ENCODE measurements around the gene CALR.
A peak's percentile ranks its signal among the peaks of the same experiment; 100 is the strongest.
"Not testable (repeated sequence)": the region's sequence is repeated elsewhere in the genome, so short reads cannot be mapped to it uniquely, and the experiment has no call there.

CALR gene

DNA sequence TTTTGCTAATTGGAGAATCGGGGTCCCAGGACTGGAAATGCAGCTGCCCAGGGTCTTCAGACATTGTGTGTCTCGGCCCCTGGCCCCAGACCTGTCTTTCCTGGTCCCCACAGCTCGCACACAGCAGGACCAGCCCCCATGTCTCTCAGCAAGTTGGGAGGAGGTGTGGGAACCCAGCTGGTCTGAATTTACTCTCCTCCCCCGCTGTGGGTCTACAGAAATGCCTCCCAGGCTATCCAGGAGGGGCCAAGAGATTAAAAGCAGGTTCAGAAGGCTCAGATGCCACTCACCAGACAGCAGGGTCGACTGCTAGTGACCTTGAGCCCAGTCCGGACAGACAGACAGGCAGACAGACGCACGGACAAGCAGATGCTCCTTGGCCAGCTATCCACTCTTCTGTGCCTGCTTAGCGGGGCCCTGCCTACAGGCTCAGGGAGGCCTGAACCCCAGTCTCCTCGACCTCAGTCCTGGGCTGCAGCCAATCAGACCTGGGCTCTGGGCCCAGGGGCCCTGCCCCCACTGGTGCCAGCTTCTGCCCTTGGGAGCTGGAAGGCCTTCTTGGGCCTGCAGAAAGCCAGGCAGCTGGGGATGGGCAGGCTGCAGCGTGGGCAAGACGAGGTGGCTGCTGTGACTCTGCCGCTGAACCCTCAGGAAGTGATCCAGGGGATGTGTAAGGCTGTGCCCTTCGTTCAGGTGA lies 31.0 kb downstream of the CALR start, which contains the start of gene DAND5:
Gene DAND5 (plus strand): TSS at position 285 of the 697 bp plus-strand sequence. CDS start 85 bp downstream, at position 370.
- in situ Hi-C loops (cut with HindIII; ENCODE audit: low pct_ligation_motif_present, low pct_unique_long_range_greater_than_20kb, low sequenced_read_pairs): no loop called here

DNA sequence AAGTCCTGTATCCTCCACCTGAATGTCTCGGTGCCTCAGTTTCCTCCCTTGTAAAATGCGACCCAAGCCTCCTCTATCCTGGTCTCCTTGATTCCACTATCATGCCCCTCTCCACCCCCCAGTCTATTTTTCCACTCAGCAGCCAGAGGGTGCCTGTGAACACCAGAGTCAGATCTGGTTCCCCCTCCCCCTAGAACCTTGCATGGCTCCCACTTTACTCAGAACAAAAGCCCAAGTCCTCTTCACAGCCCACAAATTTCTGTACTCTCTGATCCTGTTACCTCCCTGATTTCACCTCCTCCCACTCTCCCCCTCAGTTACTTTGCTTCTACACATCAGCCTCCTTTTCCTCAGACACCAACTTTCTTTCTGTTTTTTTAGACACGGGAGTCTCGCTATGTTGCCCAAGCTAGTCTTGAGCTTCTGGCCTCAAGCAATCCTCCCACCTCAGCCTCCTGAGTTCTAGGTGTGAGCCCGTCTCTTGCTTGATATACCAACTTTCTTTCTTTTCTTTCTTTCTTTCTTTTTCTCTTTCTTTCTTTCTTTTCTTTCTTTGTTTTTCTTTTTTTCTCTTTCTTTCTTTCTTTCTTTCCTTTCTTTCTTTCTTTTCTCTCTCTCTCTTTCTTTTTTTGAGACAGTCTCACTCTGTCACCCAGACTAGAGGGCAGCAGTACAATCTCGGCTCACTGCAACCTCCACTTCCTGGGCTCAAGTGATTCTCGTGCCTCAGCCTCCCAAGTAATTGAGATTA lies 31.8 kb downstream of the CALR start:
- in situ Hi-C loops (cut with HindIII; ENCODE audit: low pct_ligation_motif_present, low pct_unique_long_range_greater_than_20kb, low sequenced_read_pairs): no loop called here
- DNase-seq: no peak

More for the DNA sequence above, 31.0 kb downstream of the CALR start, which contains the start of gene DAND5:
- DNase-seq: no peak

DNA sequence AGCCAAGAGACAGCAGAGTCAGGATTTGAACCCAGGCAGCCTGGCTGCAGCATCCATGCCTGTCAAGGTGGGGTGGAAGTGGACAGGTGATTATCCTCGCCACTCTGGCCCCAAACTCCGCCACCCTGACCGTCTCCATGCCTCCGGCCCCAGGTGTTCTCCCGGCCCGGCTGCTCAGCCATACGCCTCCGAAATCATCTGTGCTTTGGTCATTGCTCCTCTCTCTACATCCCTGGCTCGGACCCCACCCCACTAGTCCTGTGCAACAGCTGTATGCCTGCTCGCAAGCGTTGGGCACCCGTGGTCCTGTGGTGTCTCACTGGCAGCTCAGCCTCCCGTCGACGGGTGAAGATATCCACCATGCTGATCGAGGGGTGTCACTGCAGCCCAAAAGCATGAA lies 34.8 kb downstream of the CALR start:
- in situ Hi-C loops (cut with HindIII; ENCODE audit: low pct_ligation_motif_present, low pct_unique_long_range_greater_than_20kb, low sequenced_read_pairs): no loop called here
- DNase-seq: no peak

DNA sequence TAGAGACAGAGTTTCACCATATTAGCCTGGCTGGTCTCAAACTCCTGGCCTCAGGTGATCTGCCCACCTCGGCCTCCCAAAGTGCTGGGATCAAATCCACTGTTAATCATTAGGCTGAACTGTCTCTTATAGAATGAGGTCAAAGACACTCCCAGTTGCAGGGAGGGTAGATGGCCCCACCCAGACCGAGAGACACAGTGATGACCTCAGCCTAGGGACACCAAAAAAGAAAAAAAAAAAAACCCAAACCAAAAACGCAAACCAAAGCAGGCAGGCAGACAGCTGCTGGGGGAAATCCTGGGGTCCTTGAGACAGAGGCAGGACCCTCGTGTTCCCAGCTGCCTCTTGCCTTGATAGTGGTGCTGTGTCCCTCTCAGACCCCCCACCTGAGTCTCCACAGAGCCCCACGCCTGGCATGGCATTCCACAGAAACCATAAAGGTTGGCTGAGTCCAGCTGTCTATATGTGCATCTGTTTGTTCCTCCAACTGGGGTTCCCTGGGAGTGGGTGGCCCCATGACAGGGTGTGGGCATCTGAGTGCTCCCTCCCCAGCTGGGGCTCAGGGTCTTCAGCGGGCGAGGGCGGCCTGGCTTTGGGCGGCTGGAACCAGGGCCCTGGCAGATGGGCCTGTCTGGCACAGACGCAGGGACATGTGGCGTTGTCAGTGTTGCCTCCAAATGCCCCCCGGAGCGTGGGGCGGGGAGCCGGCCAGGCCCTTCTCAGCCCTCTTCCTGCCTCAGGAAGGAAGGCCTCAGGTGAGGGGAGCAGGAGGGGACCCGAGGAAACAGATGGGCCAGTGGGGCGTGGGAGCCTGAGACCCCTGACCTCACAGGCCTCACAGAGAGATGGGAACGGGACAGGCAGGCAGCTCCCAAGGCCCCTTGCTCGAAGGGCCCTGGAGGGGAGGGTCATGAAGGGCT lies 36.2 kb downstream of the CALR start:
- in situ Hi-C loops (cut with HindIII; ENCODE audit: low pct_ligation_motif_present, low pct_unique_long_range_greater_than_20kb, low sequenced_read_pairs): no loop called here
- DNase-seq: no peak

DNA sequence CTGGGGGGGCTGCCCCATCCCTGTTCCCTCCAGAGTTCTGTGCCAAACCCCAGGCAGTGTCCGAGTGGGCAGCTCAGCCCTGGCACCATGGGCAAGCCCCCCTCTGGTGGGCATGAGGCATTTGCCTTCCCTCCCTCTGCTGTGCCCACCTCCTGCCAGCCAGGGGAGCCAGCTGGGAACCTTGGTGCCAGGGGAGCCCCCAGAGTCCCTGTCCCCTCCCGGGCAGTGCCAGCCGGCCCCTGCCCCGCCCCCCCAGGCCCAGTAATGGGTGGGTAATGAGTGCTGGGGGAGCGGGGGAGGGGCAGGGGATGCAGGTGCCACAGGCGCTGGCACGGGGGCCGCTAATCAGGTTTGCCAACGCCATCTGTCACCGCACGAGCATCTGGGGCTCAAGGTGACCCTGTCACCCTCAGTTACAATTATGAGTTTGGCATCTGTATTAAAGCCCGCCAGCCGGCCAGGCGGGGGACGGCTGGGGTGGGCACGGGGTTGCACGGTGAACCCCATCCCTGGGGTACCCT lies 36.9 kb downstream of the CALR start:
- in situ Hi-C loops (cut with HindIII; ENCODE audit: low pct_ligation_motif_present, low pct_unique_long_range_greater_than_20kb, low sequenced_read_pairs): no loop called here

DNA sequence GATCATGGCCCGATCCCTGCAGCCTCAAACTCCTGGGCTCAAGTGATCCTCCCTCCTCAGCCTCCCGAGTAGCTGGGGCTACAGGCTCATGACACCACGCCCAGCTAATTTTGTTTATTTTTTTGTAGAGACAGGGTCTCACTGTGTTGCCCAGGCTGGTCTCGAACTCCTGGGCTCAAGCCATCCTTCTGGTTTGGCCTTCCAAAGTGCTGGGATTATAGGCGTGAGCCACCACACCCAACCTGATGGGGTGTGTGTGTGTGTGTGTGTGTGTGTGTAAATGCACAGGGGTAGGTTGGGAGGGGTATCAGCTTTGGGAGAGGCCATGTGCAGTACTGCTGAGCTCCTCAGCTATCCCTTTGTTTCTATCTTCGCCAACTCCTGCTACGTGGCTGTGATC lies 37.7 kb downstream of the CALR start:
- DNase-seq; in situ Hi-C loops (cut with HindIII; ENCODE audit: low pct_ligation_motif_present, low pct_unique_long_range_greater_than_20kb, low sequenced_read_pairs): not testable (repeated sequence)

More for the DNA sequence above, 36.9 kb downstream of the CALR start:
- DNase-seq: no peak

DNA sequence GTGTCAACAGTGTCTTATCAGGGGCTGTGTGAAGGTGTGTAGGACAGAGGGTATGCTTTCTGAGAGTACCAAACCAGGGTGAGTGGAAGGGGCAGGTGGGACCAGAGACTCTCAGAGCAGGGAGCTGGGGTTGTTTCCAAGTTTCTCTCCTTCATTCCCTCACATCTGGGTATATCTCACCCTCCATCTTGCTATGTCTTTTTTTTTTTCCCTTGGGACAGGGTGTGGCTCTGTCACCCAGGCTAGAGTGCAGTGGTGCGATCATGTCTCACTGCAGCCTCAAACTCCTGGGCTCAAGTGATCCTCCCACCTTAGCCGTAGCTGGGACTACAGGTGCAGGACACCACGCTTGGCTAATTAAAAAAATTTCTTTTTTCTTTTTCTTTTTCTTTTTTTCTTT lies 41.6 kb downstream of the CALR start:
- DNase-seq: no peak
- in situ Hi-C loops (cut with HindIII; ENCODE audit: low pct_ligation_motif_present, low pct_unique_long_range_greater_than_20kb, low sequenced_read_pairs): no loop called here

DNA sequence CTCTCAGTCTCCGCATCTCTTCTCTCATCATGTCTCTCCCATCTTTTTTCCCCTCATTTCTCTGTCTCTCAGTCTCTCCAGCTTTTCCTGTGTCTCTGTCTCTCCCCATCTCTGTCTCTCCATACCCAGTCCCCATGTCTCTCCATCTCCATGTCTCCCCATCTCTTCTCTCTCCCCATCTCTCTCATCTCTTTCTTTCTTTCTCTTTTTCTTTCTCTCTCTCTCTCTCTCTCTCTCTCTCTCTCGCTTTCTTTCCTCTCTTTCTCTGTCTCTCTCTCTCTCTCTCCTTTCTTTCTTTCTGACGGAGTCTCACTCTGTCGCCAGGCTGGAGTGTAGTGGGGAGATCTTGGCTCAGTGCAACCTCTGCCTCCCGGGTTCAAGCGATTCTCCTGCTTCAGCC lies 44.2 kb downstream of the CALR start:
- DNase-seq: no peak
- in situ Hi-C loops (cut with HindIII; ENCODE audit: low pct_ligation_motif_present, low pct_unique_long_range_greater_than_20kb, low sequenced_read_pairs): no loop called here

DNA sequence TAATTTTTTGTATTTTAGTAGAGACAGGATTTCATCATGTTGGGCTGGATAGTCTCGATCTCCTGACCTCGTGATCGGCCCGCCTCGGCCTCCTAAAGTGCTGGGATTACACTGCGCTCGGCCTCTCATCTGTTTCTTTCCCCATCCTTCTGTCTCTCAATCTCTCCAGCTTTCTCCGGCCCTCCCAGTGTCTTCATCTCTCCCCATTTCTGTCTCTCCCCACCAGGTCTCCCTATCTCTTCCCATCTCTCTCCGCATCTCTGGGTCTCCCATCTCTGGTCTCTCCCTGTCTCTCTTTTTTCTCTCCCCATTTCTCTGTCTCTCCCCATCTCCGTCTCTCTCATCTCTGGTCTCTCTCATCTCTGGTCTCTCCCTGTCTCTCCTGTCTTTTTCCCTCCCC lies 44.7 kb downstream of the CALR start:
- in situ Hi-C loops (cut with HindIII; ENCODE audit: low pct_ligation_motif_present, low pct_unique_long_range_greater_than_20kb, low sequenced_read_pairs): no loop called here
- no peak for DNase-seq

DNA sequence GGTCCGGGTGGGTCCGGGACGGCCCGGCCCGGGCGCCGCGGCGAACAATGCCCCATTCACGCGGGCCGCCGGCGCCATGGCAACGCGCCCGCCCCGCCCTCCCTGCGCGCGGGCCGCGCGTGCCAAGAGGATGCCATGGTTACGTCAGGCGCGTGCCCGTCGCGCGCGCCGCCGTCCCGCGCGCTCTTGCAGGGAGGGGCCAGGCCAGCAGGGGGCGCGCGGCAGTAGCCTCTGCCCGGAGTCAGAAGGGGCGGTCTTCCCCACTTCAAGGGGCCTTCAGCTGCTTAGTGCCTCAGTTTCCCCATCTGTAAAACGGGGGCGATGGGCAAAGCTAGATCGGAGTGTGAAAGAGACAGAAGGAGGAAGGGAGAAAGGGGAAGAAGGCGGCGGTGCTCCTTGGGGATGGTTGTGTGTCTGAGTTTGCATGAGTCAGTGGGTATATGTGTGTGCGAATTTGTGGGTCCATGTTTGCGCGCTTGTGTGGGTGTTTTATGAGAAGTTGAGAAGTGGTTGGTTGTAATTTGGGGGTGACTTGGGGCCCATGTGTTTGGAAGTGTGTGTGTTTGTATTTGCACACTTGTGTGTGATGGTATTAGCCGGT lies 45.2 kb downstream of the CALR start:
- peak; percentile 74 for DNase-seq
- in situ Hi-C loops (cut with HindIII; ENCODE audit: low pct_ligation_motif_present, low pct_unique_long_range_greater_than_20kb, low sequenced_read_pairs): no loop called here

DNA sequence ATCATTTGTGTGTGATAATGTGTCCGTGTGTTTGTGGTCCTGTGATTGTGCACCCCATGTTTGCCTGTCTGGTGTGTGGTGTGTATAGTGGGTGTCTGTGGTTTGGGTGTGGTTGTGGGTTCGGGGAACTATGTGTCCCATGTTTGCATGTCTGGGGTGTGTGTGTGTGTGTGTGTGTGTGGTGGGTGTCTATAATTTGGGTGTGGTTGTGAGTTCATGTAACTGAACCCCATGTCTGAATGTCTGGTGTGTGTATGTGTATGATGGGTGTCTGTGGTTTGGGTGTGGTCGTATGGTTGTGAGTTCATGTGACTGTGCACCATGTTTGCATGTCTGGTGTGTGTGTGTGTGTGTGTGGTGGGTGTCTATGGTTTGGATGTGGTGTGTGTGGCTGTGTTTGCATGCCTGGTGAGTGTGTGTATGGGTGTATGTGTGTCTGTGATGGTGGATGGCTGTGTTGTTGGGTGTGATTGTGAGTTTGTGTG lies 45.8 kb downstream of the CALR start:
- in situ Hi-C loops (cut with HindIII; ENCODE audit: low pct_ligation_motif_present, low pct_unique_long_range_greater_than_20kb, low sequenced_read_pairs): no loop called here
- no peak for DNase-seq

DNA sequence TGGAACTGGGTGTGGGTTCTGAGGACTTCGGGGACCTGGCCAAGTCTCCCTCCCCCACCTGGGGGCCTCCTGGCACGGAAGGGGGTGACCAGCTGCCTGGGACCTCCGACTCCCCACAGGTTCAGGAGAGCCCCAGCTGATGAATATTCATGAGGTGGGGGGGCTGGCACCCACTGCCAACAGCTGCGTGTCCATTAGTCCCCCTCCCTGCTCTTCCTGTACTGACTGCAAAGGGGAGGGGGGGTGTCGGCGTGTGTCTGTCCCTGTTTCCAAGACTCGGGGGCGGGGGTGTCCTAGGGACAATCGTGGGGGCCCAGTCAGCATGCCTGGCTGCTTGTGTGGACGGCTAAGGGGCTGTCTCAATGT lies 46.3 kb downstream of the CALR start:
- no peak for DNase-seq
- in situ Hi-C loops (cut with HindIII; ENCODE audit: low pct_ligation_motif_present, low pct_unique_long_range_greater_than_20kb, low sequenced_read_pairs): no loop called here

DNA sequence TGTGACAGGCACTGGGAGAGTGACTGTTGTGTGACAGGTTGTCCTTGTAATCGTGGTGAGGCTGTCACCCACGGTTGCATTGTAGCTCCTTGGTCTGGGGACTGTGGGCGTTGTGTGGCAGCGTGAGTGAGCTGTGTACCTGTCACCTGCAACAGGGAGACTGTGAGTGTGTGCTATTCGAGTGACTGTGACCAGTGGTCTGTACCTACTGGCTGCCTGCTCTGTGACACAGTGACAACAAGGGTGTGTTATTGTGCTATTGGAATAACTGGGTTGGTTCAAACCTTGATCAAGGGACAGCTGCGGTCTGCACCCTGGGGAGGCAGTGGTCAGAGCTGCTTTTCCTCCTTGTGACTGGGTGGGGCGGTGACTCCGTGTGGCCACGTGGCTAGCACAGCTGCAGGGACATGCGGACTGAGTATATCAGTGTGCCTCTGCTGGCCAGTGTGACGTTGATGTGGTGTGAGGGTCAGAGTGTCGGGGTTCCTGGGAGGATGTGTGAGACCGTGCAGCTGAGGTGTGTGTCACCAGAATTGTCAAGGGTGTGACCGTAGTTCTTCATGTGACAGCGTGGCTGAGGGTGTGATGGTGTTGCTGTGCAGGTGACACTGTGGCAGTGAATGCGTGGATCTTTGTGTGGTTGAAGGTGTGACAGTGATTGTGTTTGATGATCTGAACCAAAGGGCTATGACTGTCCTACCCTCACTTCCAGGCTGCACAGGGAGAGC lies 46.8 kb downstream of the CALR start:
- in situ Hi-C loops (cut with HindIII; ENCODE audit: low pct_ligation_motif_present, low pct_unique_long_range_greater_than_20kb, low sequenced_read_pairs): no loop called here
- DNase-seq: no peak

DNA sequence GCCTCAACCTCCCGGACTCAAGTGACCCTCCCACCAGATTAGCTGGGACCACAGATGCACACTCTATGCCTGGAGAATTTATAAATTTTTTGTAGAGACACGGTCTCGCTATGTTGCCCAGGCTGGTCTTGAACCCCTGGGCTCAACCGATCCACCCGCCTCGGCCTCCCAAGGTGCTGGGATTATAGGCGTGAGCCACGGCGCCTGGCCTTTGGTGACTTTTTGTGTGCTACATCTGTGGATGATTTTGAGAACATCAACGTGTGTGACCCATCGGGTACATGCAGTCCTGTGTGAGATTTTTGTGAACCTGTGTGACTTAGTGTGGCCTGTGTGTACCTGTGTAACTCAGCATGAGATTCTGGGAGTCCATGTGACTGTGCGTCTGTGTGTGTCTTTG lies 48.3 kb downstream of the CALR start:
- in situ Hi-C loops (cut with HindIII; ENCODE audit: low pct_ligation_motif_present, low pct_unique_long_range_greater_than_20kb, low sequenced_read_pairs): no loop called here
- DNase-seq: no peak

DNA sequence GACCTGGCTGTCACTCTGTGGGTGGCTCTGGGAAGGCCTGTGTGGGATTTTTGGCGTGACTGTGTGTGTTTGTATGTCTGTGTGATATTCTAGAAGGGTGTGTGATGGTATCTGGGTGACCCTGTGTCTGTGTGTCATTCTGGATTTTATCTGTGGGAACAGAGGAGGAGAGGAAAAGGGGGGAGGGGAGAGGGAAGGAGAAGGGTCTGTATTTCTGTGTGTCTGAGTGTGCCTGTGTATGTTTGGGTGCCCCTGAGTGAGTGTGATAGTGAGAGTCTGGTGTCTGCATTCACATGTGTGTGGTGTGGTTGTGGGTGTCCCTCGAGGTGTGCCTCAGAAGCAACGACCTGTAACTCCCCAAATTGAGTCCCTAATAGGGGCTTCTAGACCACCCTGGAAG lies 48.8 kb downstream of the CALR start:
- DNase-seq: no peak
- in situ Hi-C loops (cut with HindIII; ENCODE audit: low pct_ligation_motif_present, low pct_unique_long_range_greater_than_20kb, low sequenced_read_pairs): no loop called here

DNA sequence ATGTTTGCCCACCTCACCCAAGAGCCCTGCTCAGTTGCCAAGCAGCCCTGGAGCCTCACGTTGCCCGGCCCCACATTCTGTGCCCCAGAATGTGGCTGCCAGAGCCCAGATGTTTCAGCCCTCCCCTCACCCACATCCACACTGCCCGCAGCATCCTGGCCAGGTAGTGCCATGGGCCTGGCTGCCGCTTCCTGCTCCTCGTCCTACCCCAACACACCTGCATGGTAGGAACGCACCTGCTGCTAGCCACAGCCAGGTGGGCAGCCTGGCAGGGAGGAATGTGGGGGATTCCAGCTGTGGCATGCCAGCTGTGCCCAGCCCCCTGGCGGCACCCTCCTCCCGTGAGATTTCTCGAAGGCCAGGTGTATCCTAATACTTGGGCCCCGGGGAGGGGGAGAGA lies 49.4 kb downstream of the CALR start:
- no peak for DNase-seq
- in situ Hi-C loops (cut with HindIII; ENCODE audit: low pct_ligation_motif_present, low pct_unique_long_range_greater_than_20kb, low sequenced_read_pairs): no loop called here

DNA sequence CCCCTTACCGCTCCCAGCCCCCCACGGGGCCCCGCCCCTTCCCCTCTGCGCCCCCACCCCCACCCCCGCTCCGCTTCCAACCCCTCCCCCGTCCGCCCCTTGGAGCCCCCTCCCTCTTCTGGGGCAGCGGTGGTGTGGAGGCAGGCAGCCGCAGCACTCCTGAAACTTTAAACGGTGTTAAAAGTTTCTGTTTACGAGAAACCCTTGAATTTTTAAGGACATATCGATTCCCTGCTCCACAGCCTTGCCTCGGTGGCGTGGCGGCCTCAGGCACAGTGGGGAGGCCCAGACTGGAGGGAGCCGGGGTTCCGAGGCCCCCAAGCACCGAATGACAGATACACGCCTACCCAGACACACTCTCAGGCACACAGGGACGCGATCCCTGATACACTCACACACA lies 52.0 kb downstream of the CALR start:
- in situ Hi-C loops (cut with HindIII; ENCODE audit: low pct_ligation_motif_present, low pct_unique_long_range_greater_than_20kb, low sequenced_read_pairs): no loop called here
- no peak for DNase-seq

DNA sequence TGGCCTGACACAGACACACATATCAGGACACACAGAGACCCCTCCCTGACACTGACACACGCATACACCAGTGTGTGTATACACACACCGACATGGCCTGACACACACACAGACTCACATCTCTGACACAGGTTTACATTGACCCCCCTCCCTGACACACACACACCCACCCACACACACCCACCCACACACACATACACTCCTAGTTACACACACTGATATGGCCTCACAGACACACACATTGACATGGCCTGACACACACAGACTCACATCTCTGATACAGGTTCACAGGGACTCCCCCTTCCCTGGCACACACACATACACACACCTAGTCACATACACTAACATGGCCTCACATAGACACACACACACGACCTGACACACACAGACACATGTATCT lies 52.4 kb downstream of the CALR start:
- in situ Hi-C loops (cut with HindIII; ENCODE audit: low pct_ligation_motif_present, low pct_unique_long_range_greater_than_20kb, low sequenced_read_pairs): no loop called here
- no peak for DNase-seq

Measured in ACHN (cell line).